Measurements from ENCODE around the gene LRRC4.

LRRC4 gene

GRCh38 chr7:128017460-128017859 is 13.8 kb downstream of the LRRC4 start:
- TF ChIP-seq ZFX (IDR thresholded peaks at IDR 0.05; ENCODE audit: borderline replicate concordance) (no peak), CTCF (IDR thresholded peaks at IDR 0.05) (no peak)
- no peak overlapping the region for H3K27ac ChIP-seq

DNA sequence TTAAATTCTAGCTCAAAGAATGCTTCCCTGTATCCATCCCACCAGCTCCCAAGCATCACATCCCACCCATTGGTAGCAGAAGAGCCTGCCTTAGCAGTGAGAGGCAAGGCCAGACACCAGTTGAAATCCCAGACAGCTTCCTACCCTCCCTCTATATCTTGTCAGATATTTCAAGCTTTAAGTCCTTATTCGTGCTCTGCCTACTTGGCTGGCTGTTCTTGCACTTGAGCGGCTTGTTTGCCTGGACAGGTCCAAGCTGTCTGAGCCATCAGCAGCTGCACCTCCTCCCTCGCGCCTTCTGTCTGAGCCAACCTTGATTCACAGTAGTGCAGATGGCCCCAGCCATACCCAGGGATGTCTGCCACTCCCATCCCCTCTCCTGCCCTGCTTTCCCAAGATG is 16.4 kb downstream of the LRRC4 start:
- no peak for TF ChIP-seq ZFX (IDR thresholded peaks at IDR 0.05; ENCODE audit: borderline replicate concordance)
- TF ChIP-seq CTCF (IDR thresholded peaks at IDR 0.05), result no peak
- H3K27ac ChIP-seq, result no peak overlapping the region

GRCh38 chr7:128011131-128011661 is 20.0 kb downstream of the LRRC4 start:
- no peak overlapping the region for H3K27ac ChIP-seq
- TF ChIP-seq CTCF (IDR thresholded peaks at IDR 0.05) (no peak), ZFX (IDR thresholded peaks at IDR 0.05; ENCODE audit: borderline replicate concordance) (no peak)

- TF ChIP-seq CTCF (IDR thresholded peaks at IDR 0.05), result no peak
- no peak for TF ChIP-seq ZFX (IDR thresholded peaks at IDR 0.05; ENCODE audit: borderline replicate concordance)
These were observed 20.7 kb downstream of the LRRC4 start for GRCh38 chr7:128010391-128011127.

DNA sequence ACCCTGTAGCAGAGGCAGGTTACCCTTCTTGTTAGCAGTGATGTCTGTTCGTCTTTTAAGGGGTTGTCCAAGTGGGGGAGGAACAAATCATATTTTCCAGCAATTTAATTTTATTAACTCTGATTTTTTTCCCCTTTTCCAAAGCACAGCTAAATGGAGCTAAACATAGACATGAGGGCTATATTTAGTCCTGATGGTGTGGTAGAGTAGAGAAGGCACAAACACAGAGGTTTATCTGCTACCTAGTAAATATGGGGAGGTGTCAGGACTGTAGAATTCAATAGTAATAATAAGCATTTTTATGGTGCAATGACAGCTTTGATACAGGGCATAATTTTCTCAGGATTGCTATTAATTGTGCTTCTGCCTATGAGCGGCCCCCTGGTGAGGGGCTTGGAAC is 22.5 kb downstream of the LRRC4 start:
- TF ChIP-seq CTCF (IDR thresholded peaks at IDR 0.05), result no peak
- no peak for TF ChIP-seq ZFX (IDR thresholded peaks at IDR 0.05; ENCODE audit: borderline replicate concordance)
- no peak overlapping the region for H3K27ac ChIP-seq

More at GRCh38 chr7:128010391-128011127, 20.7 kb downstream of the LRRC4 start:
- no peak overlapping the region for H3K27ac ChIP-seq

- H3K27ac ChIP-seq, result no peak overlapping the region
- TF ChIP-seq CTCF (IDR thresholded peaks at IDR 0.05), result no peak
- no peak for TF ChIP-seq ZFX (IDR thresholded peaks at IDR 0.05; ENCODE audit: borderline replicate concordance)
These were observed 23.1 kb downstream of the LRRC4 start for GRCh38 chr7:128008141-128008540.

DNA sequence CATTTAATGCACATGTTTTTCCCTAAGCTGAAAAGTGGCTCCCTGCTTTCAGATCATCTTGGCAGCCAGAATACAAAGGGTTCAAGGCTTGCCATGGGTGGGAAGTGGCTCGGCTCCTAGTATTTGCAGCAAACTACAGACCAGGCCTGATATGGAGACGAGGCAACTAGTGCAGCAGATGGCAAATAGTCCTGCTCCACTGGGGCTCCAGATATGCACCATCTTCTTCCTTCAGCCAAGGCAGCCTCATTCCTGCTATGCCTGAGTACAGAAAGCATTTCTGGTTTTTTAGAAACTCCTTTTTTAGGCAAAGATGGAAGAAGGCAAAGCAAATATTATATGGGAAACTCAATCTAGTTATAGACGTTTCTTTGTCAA is 23.9 kb downstream of the LRRC4 start:
- H3K27ac ChIP-seq, result no peak overlapping the region
- no peak for TF ChIP-seq ZFX (IDR thresholded peaks at IDR 0.05; ENCODE audit: borderline replicate concordance)
- no peak for TF ChIP-seq CTCF (IDR thresholded peaks at IDR 0.05)
